Measurements from ENCODE around the gene CCR9.

Gene CCR9

DNA sequence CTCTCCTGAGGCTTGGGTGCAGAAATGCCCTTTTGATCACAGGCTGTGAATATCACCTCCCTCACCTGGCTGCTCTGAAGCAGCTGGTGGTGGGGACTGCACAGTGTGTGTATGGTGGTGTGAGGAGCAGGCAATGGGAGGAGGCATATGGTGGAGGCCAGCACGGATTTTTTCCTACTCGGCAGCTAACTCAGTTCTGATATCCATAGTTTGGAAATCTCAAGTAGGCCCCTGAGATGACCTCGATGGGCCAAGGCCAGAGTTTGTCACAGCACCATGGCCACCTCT, 35.6 kb downstream of the CCR9 start:
- TF ChIP-seq, protein P1, sequence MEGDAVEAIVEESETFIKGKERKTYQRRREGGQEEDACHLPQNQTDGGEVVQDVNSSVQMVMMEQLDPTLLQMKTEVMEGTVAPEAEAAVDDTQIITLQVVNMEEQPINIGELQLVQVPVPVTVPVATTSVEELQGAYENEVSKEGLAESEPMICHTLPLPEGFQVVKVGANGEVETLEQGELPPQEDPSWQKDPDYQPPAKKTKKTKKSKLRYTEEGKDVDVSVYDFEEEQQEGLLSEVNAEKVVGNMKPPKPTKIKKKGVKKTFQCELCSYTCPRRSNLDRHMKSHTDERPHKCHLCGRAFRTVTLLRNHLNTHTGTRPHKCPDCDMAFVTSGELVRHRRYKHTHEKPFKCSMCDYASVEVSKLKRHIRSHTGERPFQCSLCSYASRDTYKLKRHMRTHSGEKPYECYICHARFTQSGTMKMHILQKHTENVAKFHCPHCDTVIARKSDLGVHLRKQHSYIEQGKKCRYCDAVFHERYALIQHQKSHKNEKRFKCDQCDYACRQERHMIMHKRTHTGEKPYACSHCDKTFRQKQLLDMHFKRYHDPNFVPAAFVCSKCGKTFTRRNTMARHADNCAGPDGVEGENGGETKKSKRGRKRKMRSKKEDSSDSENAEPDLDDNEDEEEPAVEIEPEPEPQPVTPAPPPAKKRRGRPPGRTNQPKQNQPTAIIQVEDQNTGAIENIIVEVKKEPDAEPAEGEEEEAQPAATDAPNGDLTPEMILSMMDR (conservative IDR thresholded peaks at IDR 0.05; ENCODE audit: control insufficient read depth, insufficient read depth, low read depth, low read length) = no peak
- DNase-seq (ENCODE audit: low read depth) = no peak
- H3K4me3 ChIP-seq (ENCODE audit: control insufficient read depth, low read depth, low read length) = no peak overlapping the region

DNA sequence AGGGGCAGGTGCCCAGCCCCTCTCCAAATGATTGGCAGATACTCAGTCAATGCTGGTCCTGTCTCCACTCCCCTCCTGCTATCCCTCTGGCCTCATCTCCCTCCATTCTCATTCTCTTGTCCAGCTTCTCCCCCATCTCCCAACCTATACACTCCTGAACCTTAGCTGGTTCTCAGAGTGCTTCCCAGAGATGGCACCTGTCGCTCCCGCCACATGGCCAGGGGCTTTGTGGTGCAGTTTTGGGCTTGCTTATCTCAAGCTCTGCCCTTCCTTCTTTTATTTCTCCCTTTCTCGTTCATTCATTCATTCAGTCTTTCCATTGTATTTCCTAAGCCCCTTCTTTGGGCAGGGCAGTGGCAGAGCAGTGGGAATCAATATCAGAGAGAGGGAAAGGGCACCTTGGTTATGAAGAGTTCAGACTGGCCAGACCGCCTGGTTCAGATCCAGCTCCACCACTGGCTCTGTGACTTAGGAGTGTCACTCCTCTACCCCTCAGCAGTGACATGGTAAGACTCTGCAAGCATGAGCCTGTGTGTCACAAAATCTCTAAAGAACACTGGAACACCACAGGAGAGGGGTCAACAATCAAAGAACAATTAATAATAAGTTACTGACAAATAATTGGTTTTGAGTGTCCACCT, 36.7 kb downstream of the CCR9 start:
- no peak for DNase-seq (ENCODE audit: low read depth)
- TF ChIP-seq, protein P1 (conservative IDR thresholded peaks at IDR 0.05; ENCODE audit: control insufficient read depth, insufficient read depth, low read depth, low read length) = no peak
- no peak overlapping the region for H3K4me3 ChIP-seq (ENCODE audit: control insufficient read depth, low read depth, low read length)

DNA sequence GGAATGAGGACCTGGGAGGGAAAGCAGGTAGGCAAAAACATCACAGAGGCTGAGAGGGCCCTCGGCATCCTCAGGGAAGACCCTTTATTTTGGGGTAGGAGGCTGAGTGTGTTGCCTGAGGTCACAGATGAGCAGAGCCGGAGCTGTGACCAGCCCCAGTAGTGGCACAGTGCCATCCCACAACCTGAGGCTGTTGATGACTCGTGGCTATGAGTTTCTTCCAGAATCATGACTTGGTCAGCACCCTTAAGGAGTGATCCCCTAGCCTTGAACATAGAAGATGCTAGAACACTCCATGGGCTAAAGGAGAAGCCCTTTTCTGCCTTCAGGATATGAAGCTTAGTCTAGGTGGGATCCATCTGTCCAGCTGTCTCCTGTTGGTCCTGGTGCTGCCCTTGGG, 37.4 kb downstream of the CCR9 start:
- no peak overlapping the region for H3K4me3 ChIP-seq (ENCODE audit: control insufficient read depth, low read depth, low read length)
- DNase-seq (ENCODE audit: low read depth) = peak; percentile 77
- TF ChIP-seq, protein P1 (conservative IDR thresholded peaks at IDR 0.05; ENCODE audit: control insufficient read depth, insufficient read depth, low read depth, low read length) = no peak

DNA sequence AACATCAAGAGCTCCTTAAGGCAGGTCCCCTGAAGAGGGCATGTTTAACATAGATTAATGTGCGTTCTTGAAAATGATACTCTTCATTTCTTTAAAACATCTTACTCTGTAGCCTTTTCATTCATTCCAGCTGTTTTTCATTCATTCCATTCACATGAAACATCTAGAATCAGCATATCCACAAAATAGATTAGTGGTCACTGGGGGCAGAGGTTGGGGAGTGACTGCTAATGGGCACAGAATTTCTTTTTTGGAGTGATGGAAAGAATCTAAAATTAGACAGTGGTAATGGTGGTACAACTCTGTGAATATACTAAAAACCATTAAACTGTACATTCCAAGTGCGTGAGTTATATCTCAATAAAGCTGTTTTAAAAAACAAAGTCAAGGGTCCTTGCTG, 41.5 kb downstream of the CCR9 start:
- no peak overlapping the region for H3K4me3 ChIP-seq (ENCODE audit: control insufficient read depth, low read depth, low read length)
- DNase-seq (ENCODE audit: low read depth) = peak; percentile 36
- TF ChIP-seq, protein P1 (conservative IDR thresholded peaks at IDR 0.05; ENCODE audit: control insufficient read depth, insufficient read depth, low read depth, low read length) = no peak

DNA sequence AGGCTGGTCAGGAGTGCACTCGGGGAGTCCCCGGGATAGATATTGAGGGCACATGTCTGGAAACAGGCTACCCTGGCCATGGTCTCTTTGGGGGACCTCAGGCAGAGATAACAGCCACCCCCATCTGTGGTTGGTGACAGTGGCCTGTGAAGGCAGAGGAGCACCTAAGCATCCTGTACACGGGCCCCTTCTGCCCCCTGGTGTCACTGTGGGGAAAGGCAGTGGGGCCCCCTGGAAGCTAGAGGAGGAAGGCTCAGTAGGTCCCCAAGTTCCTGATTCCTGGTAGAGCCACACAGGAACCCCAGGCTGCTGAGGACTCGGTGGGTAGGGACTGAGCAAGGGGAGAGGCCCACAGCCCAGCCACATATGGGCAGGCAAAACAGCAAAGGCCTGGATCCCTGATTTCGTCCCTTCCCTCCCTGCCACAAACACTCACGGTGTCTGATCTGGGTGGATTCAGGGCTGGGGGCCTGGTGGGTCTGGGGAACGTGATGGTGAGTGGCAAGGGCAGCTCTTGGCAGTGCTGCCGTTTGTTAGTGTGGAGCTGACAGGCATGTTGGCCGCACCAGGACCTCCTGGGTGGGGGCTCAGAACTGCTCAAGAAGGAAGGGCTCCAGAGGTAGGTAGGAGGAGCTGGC, 42.8 kb downstream of the CCR9 start:
- no peak overlapping the region for H3K4me3 ChIP-seq (ENCODE audit: control insufficient read depth, low read depth, low read length)
- DNase-seq (ENCODE audit: low read depth) = peak; percentile 31
- TF ChIP-seq, protein P1 (conservative IDR thresholded peaks at IDR 0.05; ENCODE audit: control insufficient read depth, insufficient read depth, low read depth, low read length) = peak; percentile 80

DNA sequence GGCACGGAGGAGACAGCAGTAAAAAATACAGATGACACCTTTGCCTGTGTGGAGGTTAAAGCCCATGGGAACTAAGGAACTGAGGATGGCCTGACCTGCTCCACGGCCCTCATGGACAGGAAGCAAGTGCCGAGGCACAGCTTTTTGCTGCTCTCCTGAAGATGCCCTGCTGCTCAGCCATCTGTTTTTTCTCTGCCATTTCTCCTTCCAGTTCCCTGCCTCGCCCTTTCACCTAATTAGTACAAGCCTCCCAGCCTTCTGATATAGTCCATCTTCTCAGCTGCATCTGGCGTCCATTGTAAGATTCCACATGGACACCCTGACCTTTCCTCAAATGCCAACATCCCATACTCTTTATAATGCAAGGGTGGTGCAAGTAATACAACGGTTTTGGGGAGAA, 45.2 kb downstream of the CCR9 start:
- H3K4me3 ChIP-seq (ENCODE audit: control insufficient read depth, low read depth, low read length) = no peak overlapping the region
- TF ChIP-seq, protein P1 (conservative IDR thresholded peaks at IDR 0.05; ENCODE audit: control insufficient read depth, insufficient read depth, low read depth, low read length) = no peak

More for the DNA sequence above, 45.2 kb downstream of the CCR9 start:
- DNase-seq (ENCODE audit: low read depth) = no peak

Data from fibroblast of mammary gland (primary cell).